Measurements from ENCODE around the gene KHK.

DNA sequence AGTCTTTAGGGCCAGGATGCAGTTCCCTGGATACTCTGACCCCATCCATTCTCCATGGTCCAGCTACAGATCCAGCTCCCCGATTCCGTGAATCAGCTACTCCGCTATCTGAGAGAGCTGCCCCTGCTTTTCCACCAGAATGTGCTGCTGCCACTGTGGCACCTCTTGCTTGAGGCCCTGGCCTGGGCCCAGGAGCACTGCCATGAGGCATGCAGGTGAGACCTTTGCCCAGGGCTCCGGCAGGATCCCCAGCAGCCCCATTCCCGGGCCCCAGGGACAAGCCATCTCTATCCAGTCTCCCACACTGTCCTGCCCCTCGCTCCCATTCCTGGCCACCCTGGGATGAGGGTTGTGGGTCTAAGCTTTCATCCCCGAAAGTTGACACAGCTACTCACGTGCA is 46.3 kb upstream of the KHK start:
- TF ChIP-seq, protein P1, sequence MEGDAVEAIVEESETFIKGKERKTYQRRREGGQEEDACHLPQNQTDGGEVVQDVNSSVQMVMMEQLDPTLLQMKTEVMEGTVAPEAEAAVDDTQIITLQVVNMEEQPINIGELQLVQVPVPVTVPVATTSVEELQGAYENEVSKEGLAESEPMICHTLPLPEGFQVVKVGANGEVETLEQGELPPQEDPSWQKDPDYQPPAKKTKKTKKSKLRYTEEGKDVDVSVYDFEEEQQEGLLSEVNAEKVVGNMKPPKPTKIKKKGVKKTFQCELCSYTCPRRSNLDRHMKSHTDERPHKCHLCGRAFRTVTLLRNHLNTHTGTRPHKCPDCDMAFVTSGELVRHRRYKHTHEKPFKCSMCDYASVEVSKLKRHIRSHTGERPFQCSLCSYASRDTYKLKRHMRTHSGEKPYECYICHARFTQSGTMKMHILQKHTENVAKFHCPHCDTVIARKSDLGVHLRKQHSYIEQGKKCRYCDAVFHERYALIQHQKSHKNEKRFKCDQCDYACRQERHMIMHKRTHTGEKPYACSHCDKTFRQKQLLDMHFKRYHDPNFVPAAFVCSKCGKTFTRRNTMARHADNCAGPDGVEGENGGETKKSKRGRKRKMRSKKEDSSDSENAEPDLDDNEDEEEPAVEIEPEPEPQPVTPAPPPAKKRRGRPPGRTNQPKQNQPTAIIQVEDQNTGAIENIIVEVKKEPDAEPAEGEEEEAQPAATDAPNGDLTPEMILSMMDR (IDR thresholded peaks at IDR 0.05; ENCODE audit: insufficient read depth, low read length) = no peak
- no peak for TF ChIP-seq POLR2AphosphoS5 (IDR thresholded peaks at IDR 0.05; ENCODE audit: low read depth)
- TF ChIP-seq, protein P2, sequence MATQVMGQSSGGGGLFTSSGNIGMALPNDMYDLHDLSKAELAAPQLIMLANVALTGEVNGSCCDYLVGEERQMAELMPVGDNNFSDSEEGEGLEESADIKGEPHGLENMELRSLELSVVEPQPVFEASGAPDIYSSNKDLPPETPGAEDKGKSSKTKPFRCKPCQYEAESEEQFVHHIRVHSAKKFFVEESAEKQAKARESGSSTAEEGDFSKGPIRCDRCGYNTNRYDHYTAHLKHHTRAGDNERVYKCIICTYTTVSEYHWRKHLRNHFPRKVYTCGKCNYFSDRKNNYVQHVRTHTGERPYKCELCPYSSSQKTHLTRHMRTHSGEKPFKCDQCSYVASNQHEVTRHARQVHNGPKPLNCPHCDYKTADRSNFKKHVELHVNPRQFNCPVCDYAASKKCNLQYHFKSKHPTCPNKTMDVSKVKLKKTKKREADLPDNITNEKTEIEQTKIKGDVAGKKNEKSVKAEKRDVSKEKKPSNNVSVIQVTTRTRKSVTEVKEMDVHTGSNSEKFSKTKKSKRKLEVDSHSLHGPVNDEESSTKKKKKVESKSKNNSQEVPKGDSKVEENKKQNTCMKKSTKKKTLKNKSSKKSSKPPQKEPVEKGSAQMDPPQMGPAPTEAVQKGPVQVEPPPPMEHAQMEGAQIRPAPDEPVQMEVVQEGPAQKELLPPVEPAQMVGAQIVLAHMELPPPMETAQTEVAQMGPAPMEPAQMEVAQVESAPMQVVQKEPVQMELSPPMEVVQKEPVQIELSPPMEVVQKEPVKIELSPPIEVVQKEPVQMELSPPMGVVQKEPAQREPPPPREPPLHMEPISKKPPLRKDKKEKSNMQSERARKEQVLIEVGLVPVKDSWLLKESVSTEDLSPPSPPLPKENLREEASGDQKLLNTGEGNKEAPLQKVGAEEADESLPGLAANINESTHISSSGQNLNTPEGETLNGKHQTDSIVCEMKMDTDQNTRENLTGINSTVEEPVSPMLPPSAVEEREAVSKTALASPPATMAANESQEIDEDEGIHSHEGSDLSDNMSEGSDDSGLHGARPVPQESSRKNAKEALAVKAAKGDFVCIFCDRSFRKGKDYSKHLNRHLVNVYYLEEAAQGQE (IDR thresholded peaks at IDR 0.05; ENCODE audit: insufficient replicate concordance, low read depth) = no peak

Data from HL-60 (cell line).